HG03575 (cell line): ENCODE data around the gene COLQ.
"Not testable (repeated sequence)": the region's sequence is repeated elsewhere in the genome, so short reads cannot be mapped to it uniquely, and the experiment has no call there.

Experiments
- ATAC-seq: cut with Tn5 transposase; IDR thresholded peaks from one replicate; pipeline ENCODE4 v1.9.1; 2021; ENCODE audit not compliant: unreplicated experiment, insufficient number of reproducible peaks, low FRiP score; ENCODE audit errors: extremely low read depth

Gene COLQ

DNA sequence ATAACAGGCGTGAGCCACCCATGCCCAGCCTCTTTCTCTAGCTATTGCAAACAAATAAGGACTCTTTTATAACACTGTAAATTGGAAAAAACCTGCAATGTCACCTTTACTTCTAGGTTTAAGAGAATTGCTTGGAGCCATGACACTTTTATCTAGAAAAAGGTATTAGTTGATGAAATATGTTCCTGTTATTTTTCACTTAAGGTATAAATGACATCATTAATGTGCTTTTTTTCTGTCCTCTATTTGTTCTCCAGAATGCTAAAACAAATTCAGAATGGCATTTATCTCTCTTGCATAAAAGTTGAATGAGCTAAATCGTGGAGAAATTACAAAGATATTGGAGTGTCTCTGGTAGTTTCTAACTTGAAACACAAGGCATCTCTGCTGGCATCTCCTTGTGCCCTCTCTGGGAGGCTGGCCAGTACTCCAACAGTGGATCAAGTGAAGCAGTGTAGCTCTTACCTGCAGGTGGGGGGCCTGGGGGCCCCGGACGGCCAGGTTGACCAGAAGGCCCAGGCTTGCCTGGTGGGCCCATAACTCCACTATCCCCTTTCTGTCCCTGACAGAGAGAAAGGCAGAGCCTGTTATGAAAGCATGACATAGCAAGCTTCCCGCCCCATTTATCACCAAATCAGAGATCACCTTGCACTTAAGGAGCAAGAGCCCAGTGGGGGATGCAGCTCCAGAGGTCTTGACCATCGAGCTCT is 55.5 kb downstream of the COLQ start:
- ATAC-seq, result no peak

DNA sequence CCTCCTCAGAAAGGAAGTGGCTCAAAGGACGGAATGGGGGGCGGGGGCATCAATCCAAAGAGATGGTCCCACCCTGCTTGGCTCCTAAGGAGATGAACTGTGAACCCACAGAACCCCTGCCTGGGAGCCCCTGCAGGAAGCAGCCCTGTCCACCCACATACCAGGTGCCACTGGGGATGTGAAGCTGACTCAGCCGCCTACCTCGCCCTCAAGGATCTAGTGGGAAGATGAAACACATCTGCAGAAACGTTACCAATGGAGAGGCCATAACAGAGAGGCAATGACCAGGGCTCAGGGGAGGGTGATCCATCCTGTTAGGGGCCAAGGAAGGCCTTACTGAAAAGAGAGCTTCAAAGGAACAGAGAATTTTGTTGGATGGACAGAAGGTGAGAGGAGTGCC is 59.1 kb downstream of the COLQ start:
- ATAC-seq, result no peak

DNA sequence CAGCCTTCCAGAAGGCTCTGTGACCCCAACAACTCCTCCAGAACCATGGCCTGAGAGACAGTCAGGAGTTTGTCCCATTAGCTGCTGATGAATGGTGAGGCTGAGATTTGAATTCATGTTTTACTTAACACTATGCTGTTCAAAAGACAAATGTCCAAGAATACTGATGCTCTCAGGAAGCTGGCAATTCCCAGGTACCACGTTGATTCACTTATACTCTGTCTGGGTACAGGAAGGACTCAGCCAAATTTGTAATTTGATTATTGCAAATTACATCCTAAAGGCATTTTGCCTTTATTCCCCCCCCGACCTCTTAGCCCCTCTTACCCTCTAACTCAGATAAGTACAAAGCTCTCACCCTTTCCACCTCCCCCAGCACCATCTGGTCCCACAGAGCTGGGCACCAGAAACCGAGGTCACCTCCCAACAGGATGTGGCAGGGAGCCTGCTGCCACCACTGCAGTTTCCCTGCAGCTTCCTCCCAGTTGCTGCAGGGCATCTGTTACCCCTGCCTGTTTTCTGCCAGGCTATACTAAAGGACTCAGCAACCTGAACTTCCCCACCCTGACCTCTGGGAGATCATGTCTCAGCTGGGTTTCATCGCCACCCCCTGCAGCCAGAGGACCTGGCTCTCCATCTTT is 60.5 kb downstream of the COLQ start:
- no peak for ATAC-seq

DNA sequence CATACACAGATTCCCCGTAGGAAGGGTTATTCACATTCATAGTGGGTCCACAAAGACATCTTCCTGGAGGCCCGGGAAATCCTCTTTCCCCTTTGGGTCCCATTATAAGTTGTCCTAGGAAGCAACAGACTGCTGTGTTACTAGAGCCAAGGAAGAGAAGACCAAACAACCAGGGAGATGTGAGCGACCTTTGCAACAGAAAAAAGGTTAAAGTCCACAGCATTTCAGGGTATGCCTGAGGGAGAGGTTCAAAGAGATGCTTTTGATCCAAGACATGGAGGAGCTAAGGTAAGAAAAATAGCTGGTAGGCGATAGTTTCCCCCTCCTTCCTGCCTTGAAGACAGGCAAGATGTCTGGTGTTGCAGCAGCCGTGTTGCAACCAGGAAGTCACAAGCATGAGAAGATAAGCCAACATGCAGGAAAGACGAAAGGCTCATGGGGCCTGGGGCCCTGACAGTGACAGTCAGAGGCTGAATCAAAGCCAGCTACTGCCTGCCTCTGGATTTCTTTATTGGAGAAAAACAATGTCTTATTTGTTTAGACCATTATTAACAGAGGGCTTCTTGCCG is 63.2 kb downstream of the COLQ start:
- no peak for ATAC-seq

DNA sequence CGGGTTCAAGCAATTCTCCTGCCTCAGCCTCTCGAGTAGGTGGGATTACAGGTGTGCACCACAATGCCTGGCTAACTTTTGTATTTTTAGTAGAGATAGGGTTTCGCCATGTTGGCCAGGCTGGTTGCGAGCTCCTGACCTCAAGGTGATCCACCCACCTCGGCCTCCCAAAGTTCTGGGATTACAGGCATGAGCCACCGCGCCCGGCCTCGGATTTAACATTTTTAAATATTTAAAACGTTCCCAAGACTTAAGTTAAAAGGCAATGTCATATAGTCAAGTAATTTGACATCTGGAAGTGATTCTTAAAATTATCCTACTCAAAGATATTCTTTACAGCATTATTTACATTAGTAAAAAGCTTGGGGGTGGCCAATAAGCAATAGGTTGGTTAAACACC is 64.6 kb downstream of the COLQ start:
- ATAC-seq, result not testable (repeated sequence)

DNA sequence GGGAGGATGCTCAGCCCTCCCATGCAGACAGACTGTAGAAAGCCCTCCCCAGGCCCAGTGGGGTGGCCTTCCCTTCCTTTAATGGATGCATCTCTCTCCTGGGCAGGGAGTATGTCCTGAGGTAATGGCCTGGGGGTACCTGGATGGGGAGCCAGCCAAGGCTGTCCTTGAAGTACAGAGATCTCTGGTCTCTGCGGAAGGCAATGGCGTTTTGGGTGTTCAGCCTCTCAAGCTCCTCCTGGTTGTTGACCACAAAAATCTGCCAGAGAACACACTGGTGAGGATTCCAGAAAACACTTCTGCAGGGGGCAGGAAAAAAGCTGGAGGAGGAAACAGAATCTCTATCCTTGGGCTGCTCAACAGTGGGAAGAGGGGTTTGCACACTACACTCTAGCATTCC is 65.2 kb downstream of the COLQ start:
- ATAC-seq, result no peak

DNA sequence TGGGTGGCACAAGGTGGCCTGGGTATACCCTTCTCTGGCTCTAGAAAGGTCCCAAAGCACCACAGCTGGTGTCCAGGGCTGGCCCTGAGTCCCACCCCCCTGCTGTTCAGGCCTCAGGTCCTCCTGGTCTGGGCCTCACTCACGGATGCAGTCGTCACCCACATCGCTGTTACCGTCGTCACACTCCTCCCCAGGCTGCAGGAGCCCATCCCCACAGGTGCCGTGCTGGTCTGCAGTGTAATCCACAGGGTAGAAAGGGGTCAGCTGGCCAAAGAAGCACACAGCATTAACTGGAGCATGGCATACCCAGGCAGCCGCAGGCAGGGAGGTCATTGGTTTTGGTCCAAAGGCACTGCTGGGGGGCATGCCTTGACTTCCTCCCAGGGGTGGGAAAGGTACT is 65.8 kb downstream of the COLQ start:
- no peak for ATAC-seq

DNA sequence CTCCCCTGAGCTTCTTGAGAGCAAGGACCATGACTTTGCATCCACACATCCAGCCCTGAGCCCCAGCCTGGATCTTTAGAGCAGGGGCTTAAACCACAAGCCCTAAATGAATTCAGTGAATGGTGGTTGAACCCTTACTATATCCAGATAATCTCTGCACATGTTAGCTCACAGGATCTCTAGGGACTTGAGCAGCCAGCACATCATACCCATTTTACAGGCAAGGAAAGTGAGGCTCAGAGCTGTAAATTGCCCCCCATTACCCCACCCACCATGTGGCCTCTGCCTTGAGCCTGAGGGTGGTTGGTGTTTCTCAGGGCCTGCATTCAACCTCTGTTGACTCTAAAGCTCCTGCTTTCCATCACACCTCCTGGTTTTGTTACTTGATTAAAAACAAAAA is 66.5 kb downstream of the COLQ start:
- no peak for ATAC-seq

DNA sequence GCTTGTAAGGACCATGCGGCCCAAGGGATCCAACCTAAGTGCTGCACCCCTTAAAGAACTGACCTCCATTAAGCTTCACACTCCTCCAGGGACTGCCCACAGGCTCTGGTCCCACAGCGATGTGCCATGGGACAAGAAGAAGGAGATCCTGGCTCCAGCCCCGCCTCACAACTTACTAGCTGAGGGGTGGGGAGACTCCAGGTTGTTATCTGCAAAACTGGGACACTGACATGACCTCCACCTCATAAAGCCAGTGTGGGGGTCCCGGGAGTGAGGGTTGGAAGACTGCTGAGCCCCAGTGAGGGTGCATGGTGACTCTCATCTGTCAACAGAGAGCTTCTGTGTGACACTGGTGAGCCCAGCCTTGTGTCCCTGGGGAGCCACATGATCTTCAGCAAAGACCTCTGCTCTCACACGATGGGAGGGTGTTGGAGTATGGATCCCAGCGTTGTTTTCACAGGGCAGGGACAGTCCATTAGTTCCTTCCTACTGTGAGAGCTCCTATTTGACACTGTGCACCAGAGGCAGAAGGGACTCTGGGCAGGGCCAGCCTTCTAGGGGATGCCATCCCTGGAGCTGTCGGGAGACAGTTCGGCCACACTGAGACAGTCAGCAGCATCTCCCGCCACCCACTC is 67.4 kb downstream of the COLQ start:
- no peak for ATAC-seq

DNA sequence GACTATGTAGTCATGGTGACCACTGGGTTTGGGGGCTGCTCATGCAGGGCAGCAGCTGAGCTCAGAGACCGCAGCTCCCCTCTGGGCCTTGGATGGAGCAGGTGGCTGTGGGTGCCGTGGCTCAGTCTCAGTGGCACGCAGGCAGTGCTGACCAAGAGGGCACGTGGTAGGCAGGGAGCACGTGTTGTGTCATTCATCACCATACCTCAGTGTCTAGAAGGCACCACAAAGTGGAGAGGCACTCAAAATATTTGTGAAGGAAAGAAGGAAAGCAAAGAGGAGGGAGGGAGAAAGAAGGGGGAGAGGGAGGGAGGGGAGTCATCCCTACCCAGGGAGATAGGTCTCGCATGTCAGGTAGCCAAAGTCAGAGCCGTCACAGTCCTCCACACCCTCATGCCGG is 68.0 kb downstream of the COLQ start:
- no peak for ATAC-seq

DNA sequence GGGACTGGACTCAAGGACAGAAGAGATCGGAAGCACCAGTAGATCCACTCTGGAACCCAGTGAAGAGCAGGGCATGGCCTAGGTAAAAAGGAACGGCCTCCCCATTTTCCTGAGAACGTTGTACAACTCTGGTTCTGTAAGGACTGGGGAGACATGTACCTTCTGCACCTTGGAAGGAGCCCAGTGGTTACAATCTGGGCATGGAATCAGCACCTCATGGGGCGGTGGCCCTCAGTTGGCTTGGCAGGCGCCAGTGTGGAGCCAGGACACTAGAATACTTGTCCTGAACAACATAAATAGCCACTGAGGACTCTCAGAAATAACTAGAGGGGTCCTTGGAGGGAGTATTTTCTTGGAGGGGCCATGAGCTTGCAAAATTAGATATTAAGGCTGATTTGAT is 68.5 kb downstream of the COLQ start:
- ATAC-seq, result no peak

DNA sequence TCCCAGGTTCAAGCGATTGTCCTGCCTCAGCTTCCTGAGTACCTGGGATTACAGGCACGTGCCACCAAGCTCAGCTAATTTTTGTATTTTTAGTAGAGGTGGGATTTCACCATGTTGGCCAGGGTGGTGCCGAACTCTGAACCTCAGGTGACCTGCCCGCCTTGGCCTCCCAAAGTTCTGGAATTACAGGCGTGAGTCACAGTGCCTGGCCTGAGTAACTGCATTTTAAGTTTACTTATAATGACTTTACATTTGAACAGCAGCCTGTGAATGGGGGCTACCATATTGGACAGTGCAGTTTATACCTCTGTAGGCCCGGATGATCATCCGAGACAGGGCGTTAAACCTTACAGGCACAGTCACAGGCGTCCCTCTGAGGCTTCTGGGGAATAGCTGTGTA is 69.3 kb downstream of the COLQ start:
- no peak for ATAC-seq

DNA sequence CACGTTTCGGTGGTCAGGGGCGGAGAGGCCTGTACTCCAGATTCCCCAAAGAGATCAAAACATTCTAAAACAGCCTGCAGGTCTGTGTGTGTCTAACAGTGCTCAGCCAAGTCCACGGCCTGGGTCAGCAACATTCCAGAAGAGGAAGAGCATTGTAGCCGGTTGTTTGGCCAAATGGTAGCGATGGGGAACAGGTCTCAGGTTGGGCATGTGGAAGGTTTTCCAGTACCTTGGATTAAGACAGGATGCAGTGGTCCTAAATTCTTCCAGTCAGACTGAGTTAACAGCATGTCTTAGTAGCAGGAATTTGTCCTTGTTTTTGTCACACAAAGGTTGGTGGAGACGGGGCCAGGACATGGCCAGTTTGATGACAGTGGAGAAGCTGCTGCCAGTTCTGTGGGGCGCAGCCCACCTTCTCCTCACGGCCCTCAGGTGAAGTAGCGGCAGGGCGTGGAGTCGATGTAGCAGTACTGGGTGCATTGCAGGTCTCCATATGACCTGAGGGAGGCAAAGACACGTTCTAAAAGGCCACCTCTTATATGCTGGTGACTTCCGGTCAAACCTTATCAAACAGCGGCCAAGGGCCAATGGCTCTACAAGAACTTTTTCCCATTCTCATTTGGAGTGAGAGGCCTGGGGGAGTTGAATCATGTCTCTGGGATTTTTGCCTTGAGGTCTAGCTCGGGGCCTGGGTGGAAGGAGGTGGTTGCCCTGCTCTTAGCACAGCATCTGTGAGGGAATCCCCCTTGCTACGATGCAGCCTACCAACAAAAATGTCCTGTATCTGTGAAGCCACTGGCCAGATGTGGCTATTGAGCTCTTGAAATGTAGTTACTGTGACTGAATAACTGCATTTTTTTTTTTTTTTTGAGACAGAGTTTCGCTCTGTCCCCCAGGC is 70.0 kb downstream of the COLQ start:
- ATAC-seq, result no peak

DNA sequence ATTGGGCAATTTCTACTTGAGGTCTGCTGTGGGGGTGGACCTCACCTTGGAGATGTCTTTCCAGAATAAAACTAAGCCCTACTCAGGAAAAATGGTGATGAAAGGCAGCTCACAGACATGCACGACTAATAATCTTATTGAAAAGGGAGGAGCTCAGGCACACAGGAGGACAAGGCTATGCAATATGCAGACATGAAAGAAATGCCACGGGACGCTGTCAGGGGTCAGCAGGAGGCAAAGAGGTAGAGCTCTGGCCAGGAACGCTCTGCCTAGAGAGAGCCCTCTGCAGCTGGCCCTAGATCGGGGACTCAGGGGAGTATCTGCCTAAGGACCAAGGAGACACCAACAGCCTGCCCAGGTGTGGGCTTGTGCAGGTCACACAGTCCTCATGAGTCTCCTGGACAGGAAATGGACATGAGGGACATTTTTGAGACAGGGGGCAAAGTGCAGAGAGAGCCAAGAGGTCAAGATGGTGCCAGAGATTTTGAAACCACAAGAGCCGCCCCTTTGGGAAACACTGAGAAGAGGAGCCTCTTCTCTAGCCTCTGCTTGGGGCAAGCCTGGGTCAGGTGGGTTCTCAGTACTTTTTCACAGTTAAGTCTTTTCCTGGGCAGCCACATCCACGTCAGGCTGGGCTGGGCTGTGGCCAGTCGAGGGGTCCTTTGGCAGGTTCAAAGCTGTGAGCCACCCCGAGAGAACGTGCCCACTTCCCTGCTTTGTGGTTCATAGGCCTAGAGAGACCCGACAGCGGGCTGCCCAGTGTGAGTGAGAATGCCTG is 70.9 kb downstream of the COLQ start:
- no peak for ATAC-seq

DNA sequence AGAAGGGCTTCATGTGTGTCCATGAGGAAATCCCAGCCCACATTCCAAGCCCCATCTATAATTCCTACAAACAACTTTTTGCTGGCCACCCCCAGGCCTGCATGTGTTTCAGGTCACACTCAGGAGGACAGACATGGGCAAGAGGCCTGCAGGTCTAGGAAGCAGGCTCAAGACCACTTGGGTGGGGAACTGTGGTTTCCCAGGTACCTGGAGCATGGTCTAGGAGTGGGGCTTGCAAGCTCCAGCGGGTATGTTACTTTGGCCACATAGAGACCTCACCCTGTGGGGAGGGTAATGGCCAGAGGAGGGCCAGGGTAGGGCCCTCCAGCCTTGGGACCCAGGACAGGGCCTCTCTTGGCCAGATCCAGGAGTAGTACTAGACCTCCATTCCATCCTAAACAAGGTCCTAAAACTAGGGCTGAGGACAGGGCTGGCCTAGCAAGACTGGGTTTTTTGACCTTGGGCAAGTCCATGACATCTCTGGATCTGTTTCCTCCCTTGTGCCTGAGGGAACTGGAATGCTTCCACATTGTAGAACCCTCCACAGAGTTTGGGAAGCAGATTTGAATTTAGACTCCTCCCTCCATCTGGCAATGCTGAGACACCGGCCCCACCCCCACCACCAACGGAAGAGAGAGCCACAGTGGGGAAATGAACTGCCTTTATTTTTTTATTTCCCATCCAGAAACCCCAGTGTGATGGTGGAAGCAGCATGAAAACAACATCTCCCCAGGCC is 71.8 kb downstream of the COLQ start:
- no peak for ATAC-seq

DNA sequence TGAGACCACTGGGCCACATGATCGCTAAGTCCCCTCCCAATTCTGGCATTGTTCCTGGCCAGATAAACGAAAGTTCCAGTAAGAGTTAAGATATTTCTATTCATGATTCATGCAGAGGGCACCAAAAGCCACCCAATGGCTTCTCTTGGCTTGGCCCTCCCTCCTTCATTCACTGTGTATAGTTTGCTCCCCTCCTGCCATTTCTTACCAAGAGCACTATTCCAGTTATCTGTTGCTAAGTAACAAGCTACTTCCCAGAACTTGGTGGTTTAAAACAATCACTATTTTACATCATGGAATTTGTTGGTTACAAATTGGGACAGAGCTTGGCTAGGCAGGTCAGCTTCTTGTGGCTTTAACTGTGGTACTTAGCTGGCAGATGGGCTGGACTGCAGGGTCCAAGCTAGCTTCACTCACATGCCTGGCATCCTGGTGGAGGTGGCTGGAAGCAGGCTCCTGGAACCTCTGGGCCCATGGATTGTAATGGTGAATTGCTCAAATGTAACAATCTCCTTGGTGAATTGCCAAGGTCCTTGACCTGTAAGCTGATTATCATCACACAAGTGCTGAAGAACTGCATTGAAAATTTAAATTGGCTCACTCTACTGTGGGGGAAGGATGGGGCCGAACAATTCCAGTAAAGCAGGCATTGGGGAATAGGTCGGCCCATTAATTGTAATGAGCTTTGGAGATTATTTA is 77.5 kb downstream of the COLQ start:
- no peak for ATAC-seq

DNA sequence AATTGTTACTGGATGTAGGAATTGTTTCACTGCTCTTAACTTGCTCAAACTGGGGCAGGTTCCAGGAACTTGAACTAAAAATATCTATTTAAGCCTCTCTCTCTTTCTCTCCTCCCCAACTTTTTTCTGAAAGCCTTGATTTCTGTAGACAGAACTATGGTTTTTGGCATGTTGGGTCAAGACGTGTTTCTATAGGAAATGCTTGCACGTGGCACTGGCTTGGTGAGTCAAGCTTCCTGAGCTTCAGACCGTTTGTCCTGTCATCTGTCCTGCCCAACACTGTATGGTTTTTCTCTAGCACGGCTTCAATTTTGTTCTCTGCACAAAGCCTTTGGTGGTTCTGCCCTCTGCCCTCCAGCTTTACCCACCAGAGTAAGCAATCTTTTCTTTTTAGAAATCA is 80.6 kb downstream of the COLQ start:
- no peak for ATAC-seq
